ENCODE results near the gene TMEM89. TPM values are rescaled to one million over a fixed set of nuclear protein-coding genes. Genes with fewer than 3 reads are reported as not detected.

The TMEM89 gene
- total RNA-seq, 1 experiment from 2014 or later: not detected

- no peaks in the 10 kb centered on the region for H3K27me3 ChIP-seq (ENCODE audit: low read length)
- peak overlapping the region; percentile 83 for H3K9ac ChIP-seq (ENCODE audit: low read length)
- H3K4me2 ChIP-seq (ENCODE audit: low read length): peak overlapping the region; percentile 96
- peaks cover 22% of the 10 kb centered on the region for H3K79me2 ChIP-seq (ENCODE audit: low read length)
- no peaks in the 10 kb centered on the region for H3K9me2 ChIP-seq (replicated peaks; ENCODE audit: low read length)
- H3F3A ChIP-seq (ENCODE audit: low read length, unreplicated experiment): no peaks in the 10 kb centered on the region
- H3K36me3 ChIP-seq (ENCODE audit: low read depth, low read length): peaks cover 4% of the 10 kb centered on the region
- peak overlapping the region; percentile 71 for H2AFZ ChIP-seq (ENCODE audit: low read length)
- intact Hi-C loops (cut with micrococcal nuclease): no loop called here
- H3K9me3 ChIP-seq (ENCODE audit: low read length): no peaks in the 10 kb centered on the region
- peak overlapping the region; percentile 90 for H3K4me3 ChIP-seq (ENCODE audit: low read length)
- no peak overlapping the region for H3K27ac ChIP-seq (ENCODE audit: low read length)
- POLR2A ChIA-PET (ENCODE audit: unreplicated experiment): interaction anchor here (0.6 kb wide), 1 partner anchor 211 kb away, joined by 4 read pairs; the partner anchor contains the start of gene PRKAR2A
- TF ChIP-seq EZH2phosphoT487 (IDR thresholded peaks at IDR 0.05; ENCODE audit: borderline replicate concordance, low read length): no peak
- TF ChIP-seq EZH2 (IDR thresholded peaks at IDR 0.05; ENCODE audit: low read length, unreplicated experiment): no peak
- TF ChIP-seq CTCF (conservative IDR thresholded peaks at IDR 0.05; ENCODE audit: low read depth, low read length): no peak
- CTCF ChIA-PET: interaction anchor here (0.5 to 1.4 kb wide), 5 partner anchors 50 to 104 kb away, joined by 3 to 6 read pairs (median 3); partner anchors contain the start of genes PFKFB4 and UCN2
- H3K4me1 ChIP-seq (ENCODE audit: insufficient read depth, low read length): peaks cover 26% of the 10 kb centered on the region
- H4K20me1 ChIP-seq (ENCODE audit: low read length): no peaks in the 10 kb centered on the region
- no peak for ATAC-seq
- BruUV-seq (replicated peaks): no TSS peak
- no peak for DNase-seq
These were observed 14.6 kb upstream of the TMEM89 start for GRCh38 chr3:48636149-48636655.

GRCh38 chr3:48635222-48636021 is 13.9 kb upstream of the TMEM89 start, which contains the start of gene SLC26A6:
Gene SLC26A6 (minus strand): TSS chr3:48635461. CDS start chr3:48635393, 68 bp downstream.
- H3K9me2 ChIP-seq (replicated peaks; ENCODE audit: low read length): no peaks in the 10 kb centered on the region
- H2AFZ ChIP-seq (ENCODE audit: low read length): peak within 1 kb of the TSS; percentile 90
- no peaks in the 10 kb centered on the region for H3K9me3 ChIP-seq (ENCODE audit: low read length)
- intact Hi-C loops (cut with micrococcal nuclease): loop anchor here (1.0 to 2.0 kb wide), 4 partner anchors 26 to 79 kb away; partner anchors contain the start of genes NCKIPSD, PFKFB4 and UQCRC1
- H4K20me1 ChIP-seq (ENCODE audit: low read length): no peaks in the 10 kb centered on the region
- DNase-seq: peak; percentile 98
- H3K27me3 ChIP-seq (ENCODE audit: low read length): no peaks in the 10 kb centered on the region
- peaks cover 4% of the 10 kb centered on the region for H3K36me3 ChIP-seq (ENCODE audit: low read depth, low read length)
- H3K79me2 ChIP-seq (ENCODE audit: low read length): peaks cover 22% of the 10 kb centered on the region
- peak; percentile 95 for ATAC-seq
- BruUV-seq (replicated peaks): TSS peak; percentile 58
- no peak within 1 kb of the TSS; the same call in 1 of the 2 replicates for H3K27ac ChIP-seq (ENCODE audit: low read length)
- peak within 1 kb of the TSS; percentile 83 for H3K9ac ChIP-seq (ENCODE audit: low read length)
- CTCF ChIA-PET: interaction anchor here (0.5 to 1.4 kb wide), 9 partner anchors 27 to 132 kb away, joined by 3 to 6 read pairs (median 3); partner anchors contain the start of genes PFKFB4 and UCN2
- peak; percentile 74 for TF ChIP-seq CTCF (conservative IDR thresholded peaks at IDR 0.05; ENCODE audit: low read depth, low read length)
- TF ChIP-seq EZH2 (IDR thresholded peaks at IDR 0.05; ENCODE audit: low read length, unreplicated experiment): no peak
- POLR2A ChIA-PET (ENCODE audit: unreplicated experiment): interaction anchor here (0.5 to 0.8 kb wide), 3 partner anchors 11 to 383 kb away, joined by 3 to 4 read pairs (median 4); partner anchors contain the start of gene PRKAR2A
- peaks cover 26% of the 10 kb centered on the region for H3K4me1 ChIP-seq (ENCODE audit: insufficient read depth, low read length)
- peak within 1 kb of the TSS; percentile 90 for H3K4me3 ChIP-seq (ENCODE audit: low read length)
- no peaks in the 10 kb centered on the region for H3F3A ChIP-seq (ENCODE audit: low read length, unreplicated experiment)
- peak within 1 kb of the TSS; percentile 99 for H3K4me2 ChIP-seq (ENCODE audit: low read length)

Measured in PC-3 (cell line).